Myocyte (in vitro differentiated cells): ENCODE data around the gene KRT84. TPM values are rescaled to one million over a fixed set of nuclear protein-coding genes. Genes with fewer than 3 reads are reported as not detected.
A peak's percentile ranks its signal among the peaks of the same experiment; 100 is the strongest.

Experiments used
- DNase-seq: peaks from one replicate; pipeline ENCODE4 v3.0.0-alpha.2; 2012; ENCODE audit warnings: low read depth
- total RNA-seq: library from RNA; depleted of rRNA; stranded (reverse); fragments of >200 nt; gene quantifications from 2 replicates; pipeline ENCODE4 v1.2.3, GENCODE V29; 2014

KRT84 gene
- total RNA-seq, 1 donor from 2014 or later: not detected

DNA sequence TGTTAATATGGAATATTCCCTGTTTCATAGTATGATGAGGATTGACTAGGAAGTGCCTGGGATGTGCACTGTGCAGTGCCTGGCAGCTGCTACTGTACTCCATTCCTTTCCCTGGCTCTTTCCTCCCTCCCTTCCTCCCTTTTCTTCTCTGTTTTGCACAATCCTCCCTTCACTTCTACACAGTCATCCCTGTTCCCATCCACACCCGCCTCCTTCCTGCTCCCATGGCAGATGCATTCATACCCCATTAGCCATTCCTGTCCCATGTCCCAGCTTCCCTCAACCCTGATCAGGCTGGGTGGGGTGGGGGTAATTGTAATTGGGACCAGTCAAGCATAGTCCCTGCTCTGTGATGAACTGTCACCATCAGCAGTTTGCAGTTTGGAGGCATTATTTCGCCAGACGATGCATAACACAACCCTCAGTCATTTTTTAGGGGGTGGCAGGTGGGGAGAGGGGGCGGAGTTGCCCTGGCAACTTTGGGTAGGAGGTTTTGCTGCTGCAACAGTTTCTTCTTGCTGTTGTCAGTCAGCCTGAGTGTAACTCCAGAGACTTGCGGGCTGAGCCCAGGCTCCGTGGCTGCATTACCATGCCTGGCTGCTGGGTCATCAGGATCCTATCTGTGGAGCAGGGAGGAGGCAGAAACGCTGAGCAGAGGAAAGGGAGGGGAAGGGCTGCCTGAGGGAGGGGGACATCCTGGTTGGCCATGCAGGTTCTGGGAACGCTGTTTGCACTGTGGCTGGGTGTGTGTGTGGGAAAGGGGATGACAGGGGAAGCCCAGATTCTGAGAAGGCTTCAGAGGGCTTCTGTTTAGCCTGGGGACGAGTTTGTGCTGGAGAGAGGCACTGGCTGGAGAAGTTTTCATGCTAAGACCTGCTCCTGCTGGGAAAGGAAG lies 4.1 kb upstream of the KRT84 start:
- DNase-seq: peak; percentile 73

GRCh38 chr12:52387859-52388258 lies 2.4 kb upstream of the KRT84 start:
- DNase-seq: no peak

DNA sequence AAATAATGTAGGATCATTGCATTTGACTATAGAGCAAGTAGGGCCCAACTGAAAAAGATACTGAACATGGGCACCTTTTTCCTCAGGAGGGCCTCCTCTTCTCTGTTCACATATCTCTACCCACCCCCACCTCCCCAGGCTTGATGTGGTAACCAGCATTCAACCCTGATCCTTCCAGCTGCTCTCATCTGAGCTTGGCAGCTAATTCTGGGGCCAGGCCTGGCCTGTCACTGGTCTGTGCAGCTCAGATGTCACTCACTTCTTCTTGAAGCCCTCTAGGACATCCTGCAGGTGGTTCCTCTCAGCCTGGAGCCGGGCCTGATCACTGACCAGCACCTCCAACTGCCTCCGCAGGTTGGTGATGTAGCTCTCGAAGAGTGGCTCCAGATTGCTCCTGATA lies 2.1 kb downstream of the KRT84 start:
- DNase-seq: peak; percentile 56

DNA sequence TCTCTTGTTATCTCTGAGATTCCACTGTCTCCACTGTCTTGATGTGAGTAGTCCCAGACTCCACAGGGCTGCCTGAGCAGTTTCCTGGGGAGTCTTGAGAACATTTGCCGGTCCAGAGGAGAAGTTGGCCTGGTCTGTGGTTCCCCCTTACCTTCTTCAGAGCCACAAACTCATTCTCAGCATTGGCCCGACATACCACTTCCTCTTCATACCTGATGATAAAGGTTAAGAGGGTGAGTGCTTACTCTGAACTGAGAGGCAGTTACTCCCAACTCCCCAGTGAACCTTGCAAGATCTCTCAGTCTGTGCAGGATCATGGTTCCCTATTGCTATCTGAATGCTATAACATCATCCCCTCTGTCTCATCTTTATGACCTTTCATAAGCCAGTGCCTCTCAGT lies 2.6 kb downstream of the KRT84 start:
- DNase-seq: no peak

DNA sequence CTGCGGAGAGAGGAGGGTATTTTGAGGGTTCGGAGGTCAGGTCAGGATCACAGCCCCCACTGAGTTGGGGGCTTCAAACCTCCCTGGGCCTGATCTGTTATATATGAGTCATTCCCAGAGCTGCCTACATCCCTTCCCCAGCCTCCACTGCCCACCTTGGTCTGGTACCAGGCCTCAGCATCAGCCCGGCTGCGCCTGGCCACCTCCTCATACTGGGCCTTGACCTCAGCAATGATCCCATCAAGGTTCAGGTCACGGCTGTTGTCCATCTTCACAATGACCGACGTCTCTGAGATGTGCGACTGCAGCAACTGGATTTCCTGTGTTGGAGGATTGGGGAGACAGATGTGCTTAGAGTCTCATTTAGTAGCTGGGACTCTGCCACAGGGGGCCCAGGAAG lies 4.2 kb downstream of the KRT84 start:
- DNase-seq: no peak

- peak; percentile 74 for DNase-seq
Observed at GRCh38 chr12:52380271-52380694, 5.2 kb downstream of the KRT84 start.

DNA sequence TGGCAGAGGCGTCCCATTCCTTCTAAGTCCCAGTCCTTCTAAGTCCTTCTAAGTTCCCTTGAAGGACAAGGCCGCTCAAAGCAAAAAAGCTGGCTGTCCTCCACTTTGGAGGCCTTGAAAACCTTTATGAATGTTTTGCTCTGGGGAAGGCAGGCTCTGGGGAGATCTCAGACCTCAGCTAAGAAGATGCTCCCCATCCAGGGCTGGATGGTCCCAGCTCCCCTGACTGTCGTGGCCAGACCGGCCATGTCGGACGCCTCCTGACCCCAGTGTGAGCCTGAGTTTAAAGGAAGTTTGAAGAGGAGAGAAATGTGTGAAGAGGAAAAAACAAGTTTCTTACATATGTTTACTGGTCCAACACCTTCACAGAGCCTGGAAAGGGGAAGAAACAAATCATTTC lies 5.9 kb downstream of the KRT84 start:
- no peak for DNase-seq

DNA sequence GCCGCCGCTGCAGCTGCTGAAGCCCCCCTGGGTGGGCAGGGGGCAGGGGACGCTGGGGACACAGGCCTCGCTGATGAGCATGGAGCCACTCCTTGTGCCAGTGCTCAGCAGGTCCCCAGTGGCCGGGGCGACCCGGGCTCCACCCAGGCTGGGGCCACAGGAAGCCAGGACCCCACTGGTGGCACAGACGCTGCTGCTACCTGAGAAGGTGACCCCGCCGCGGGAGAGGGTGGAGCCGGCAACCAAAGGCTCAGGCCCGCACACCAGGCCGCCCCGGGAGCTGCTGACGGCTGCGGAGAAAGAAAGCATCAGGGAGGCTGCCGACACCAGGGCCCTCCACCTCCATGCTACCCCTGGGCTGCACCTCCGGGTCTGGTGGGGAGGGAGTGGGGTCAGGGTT lies 7.4 kb downstream of the KRT84 start:
- no peak for DNase-seq

- no peak for DNase-seq
Observed at GRCh38 chr12:52377266-52377665, 8.2 kb downstream of the KRT84 start.

GRCh38 chr12:52372216-52373154 lies 13.0 kb downstream of the KRT84 start:
- peak; percentile 91 for DNase-seq

GRCh38 chr12:52371716-52372115 lies 13.7 kb downstream of the KRT84 start:
- no peak for DNase-seq

DNA sequence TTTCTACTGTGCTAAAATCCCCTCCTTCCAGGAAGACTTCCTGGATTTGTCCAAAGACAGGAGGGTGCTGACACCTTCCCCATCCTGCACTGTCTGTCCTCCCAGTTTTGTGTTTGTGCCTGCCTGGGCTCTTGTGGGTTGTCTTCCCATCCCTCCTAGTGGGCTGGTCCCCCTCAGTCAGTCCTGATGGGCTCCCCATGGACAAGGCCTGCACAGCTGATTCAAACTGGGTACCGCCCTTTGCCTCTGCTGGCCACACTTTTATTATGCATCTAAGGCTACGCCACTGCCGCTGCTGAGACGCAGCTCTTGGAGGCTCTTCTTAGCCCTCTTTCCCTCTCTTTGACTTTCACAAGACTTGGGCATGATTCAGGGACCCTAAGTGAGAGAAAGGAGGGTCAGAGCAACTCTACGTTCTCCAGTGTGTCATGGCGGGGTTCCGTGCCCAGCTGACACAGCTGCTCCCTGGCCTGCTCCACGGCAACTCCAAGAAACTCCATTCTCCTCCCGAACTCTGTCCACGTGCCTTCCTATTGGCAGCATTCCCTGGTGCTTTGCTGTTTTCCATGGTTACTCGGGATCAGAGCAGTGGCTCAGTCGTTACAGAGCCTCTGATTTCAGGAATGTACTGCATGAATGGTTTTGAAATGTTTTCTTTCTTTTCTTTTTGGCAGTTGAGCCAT lies 14.4 kb downstream of the KRT84 start:
- peak; percentile 56 for DNase-seq

- no peak for DNase-seq
Observed at GRCh38 chr12:52369809-52370208, 15.6 kb downstream of the KRT84 start.

DNA sequence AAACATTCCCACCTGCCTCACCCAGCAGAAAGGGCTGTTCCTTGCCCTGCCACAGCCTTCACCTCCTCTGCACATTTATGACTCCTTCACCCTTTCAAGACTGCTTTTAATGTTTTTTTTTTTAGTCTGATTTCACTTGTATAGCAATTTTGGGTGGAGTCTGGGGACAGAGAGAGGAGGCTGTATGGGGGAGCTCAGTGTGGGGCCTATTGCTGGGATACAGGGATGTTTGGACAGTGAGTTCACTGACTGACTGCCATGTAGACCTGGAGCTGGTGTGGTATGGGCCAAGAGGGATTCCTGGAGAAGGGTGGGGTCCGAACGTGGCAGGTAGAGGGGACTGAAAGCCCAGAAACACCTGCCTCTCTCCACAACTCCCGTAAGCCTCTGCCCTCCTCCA lies 16.2 kb downstream of the KRT84 start:
- DNase-seq: no peak

DNA sequence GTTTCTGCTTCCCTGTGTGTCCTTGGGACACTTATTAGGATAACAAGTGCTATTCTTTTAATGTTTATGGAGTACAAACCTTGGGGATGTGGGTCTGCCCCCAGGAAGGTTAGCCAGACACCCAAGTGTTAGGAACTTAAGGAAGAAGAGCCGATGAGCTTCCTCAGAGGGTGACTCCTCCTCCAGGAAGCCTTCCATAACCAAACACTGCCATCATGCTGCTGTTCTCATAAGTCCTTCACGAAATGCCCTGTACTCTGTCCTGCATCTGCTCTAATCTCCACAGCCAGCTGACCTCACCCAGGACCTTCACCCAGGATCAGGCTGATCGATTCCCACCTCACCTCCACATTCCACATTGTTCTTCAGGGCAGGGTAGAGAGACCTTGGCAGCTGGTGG lies 16.9 kb downstream of the KRT84 start:
- no peak for DNase-seq

GRCh38 chr12:52367876-52368275 lies 17.6 kb downstream of the KRT84 start:
- DNase-seq: peak; percentile 59

GRCh38 chr12:52366738-52367485 lies 18.5 kb downstream of the KRT84 start, which contains the start of gene KRT85:
Gene KRT85, minus strand, starts transcription at chr12:52367481. Its CDS starts 76 bp downstream, at chr12:52367405.
- DNase-seq: no peak

- DNase-seq: no peak
Observed at GRCh38 chr12:52364901-52365489, 20.5 kb downstream of the KRT84 start.

GRCh38 chr12:52364061-52364460 lies 21.4 kb downstream of the KRT84 start:
- DNase-seq: no peak

DNA sequence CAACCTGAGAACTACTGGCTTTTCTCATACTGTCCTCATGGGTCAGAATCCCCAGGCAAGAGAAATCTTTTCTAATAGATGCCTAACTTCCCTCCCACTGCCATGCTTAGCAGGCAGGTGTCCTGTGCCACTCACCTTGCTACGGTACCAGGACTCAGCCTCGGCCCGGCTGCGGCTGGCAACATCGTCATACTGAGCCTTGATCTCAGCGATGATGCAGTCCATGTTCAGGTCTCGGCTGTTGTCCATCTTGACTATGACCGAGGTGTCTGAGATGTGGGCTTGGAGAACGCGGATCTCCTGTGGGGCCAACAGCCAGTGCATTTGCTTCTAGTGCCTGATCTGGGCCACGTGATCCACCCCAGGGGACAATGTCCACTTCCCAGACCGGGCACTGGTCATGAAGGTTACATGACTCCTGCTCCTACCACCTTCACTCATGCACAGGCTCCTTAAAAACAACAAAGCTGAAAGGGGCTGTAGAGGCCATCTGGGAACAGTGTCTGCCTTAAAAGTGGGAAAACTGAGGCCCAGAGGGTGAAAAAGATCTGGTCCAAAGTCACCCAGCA lies 22.3 kb downstream of the KRT84 start:
- DNase-seq: no peak
